ENCODE measurements around the gene PLAAT4.
A peak's percentile ranks its signal among the peaks of the same experiment; 100 is the strongest.
"Not testable (repeated sequence)": the region's sequence is repeated elsewhere in the genome, so short reads cannot be mapped to it uniquely, and the experiment has no call there.

PLAAT4 gene

GRCh38 chr11:63574856-63575602, 38.4 kb downstream of the PLAAT4 start:
- peak; percentile 18; the same call in 1 of the 3 replicates for ATAC-seq (ENCODE audit: insufficient read depth, low read depth)
- Histone ChIP-seq H4K20me1 (ENCODE audit: insufficient read depth, low read length) (no peaks in the 10 kb centered on the region), H2AFZ (ENCODE audit: low read depth, low read length) (peak overlapping the region; percentile 91), H3K9me3 (ENCODE audit: insufficient read depth, low read length, severe bottlenecking) (peaks cover 3% of the 10 kb centered on the region), H3K79me2 (ENCODE audit: insufficient read depth, low read length) (no peaks in the 10 kb centered on the region), H3K4me3 (ENCODE audit: low read depth in 1 of 2, low read length in 2 of 2) (peak overlapping the region in 1 of 2 experiments; percentile 55; a peak in 3 of 4 replicates), H3K4me2 (ENCODE audit: insufficient read depth, low read length) (peak overlapping the region; percentile 69), H3K27me3 (ENCODE audit: insufficient read depth, low read length, poor library complexity) (no peaks in the 10 kb centered on the region), H3K36me3 (ENCODE audit: insufficient read depth, low read length) (no peaks in the 10 kb centered on the region), H3K9ac (ENCODE audit: low read depth, low read length) (peak overlapping the region; percentile 47), H3K27ac (ENCODE audit: low read length) (peak overlapping the region; percentile 77), H3K4me1 (ENCODE audit: insufficient read depth, low read length) (peaks cover 18% of the 10 kb centered on the region)
- DNase-seq, result no peak
- TF ChIP-seq, protein P1, sequence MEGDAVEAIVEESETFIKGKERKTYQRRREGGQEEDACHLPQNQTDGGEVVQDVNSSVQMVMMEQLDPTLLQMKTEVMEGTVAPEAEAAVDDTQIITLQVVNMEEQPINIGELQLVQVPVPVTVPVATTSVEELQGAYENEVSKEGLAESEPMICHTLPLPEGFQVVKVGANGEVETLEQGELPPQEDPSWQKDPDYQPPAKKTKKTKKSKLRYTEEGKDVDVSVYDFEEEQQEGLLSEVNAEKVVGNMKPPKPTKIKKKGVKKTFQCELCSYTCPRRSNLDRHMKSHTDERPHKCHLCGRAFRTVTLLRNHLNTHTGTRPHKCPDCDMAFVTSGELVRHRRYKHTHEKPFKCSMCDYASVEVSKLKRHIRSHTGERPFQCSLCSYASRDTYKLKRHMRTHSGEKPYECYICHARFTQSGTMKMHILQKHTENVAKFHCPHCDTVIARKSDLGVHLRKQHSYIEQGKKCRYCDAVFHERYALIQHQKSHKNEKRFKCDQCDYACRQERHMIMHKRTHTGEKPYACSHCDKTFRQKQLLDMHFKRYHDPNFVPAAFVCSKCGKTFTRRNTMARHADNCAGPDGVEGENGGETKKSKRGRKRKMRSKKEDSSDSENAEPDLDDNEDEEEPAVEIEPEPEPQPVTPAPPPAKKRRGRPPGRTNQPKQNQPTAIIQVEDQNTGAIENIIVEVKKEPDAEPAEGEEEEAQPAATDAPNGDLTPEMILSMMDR (IDR thresholded peaks at IDR 0.05; ENCODE audit: borderline replicate concordance, extremely low read depth, low read length, poor library complexity, severe bottlenecking), result no peak
- TF ChIP-seq EZH2 (IDR thresholded peaks at IDR 0.05; ENCODE audit: borderline replicate concordance, low read depth, low read length, severe bottlenecking), result no peak

DNA sequence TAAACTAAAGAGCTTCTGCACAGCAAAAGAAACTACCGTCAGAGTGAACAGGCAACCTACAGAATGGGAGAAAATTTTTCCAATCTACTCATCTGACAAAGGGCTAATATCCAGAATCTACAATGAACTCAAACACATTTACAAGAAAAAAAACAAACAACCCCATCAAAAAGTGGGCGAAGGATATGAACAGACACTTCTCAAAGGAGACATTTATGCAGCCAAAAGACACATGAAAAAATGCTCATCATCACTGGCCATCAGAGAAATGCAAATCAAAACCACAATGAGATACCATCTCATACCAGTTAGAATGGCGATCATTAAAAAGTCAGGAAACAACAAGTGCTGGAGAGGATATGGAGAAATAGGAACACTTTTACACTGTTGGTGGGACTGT, 42.3 kb downstream of the PLAAT4 start:
- not testable (repeated sequence) for H3K27me3 ChIP-seq (ENCODE audit: insufficient read depth, low read length, poor library complexity); H3K4me3 ChIP-seq (ENCODE audit: low read depth in 1 of 2, low read length in 2 of 2); DNase-seq; H3K27ac ChIP-seq (ENCODE audit: low read length); H4K20me1 ChIP-seq (ENCODE audit: insufficient read depth, low read length); H3K9ac ChIP-seq (ENCODE audit: low read depth, low read length); H3K79me2 ChIP-seq (ENCODE audit: insufficient read depth, low read length); H3K4me2 ChIP-seq (ENCODE audit: insufficient read depth, low read length); H2AFZ ChIP-seq (ENCODE audit: low read depth, low read length); ATAC-seq (ENCODE audit: insufficient read depth, low read depth); H3K36me3 ChIP-seq (ENCODE audit: insufficient read depth, low read length)
- Histone ChIP-seq H3K4me1 (ENCODE audit: insufficient read depth, low read length) (peaks cover 15% of the 10 kb centered on the region), H3K9me3 (ENCODE audit: insufficient read depth, low read length, severe bottlenecking) (peaks cover 17% of the 10 kb centered on the region)

DNA sequence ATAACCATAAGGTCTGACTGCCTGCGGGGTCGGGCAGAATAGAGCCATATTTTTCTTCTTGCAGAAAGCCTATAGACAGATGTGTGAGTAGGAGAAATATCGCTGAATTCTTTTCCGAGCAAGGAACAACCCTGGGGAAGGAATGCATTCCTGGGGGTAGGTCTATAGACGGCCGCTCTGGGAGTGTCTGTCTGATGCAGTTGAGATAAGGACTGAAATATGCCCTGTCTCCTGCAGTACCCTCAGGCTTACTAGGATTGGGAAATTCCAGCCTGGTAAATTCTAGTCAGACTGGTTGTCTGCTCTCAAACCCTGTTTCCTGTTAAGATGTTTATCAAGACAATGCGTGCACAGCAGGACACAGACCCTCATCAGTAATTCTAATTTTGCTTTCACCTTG, 44.6 kb downstream of the PLAAT4 start:
- H4K20me1 ChIP-seq (ENCODE audit: insufficient read depth, low read length); H3K79me2 ChIP-seq (ENCODE audit: insufficient read depth, low read length); H3K4me2 ChIP-seq (ENCODE audit: insufficient read depth, low read length); H3K4me1 ChIP-seq (ENCODE audit: insufficient read depth, low read length); H3K27me3 ChIP-seq (ENCODE audit: insufficient read depth, low read length, poor library complexity); H3K27ac ChIP-seq (ENCODE audit: low read length); H3K36me3 ChIP-seq (ENCODE audit: insufficient read depth, low read length); H2AFZ ChIP-seq (ENCODE audit: low read depth, low read length); ATAC-seq (ENCODE audit: insufficient read depth, low read depth); H3K4me3 ChIP-seq (ENCODE audit: low read depth in 1 of 2, low read length in 2 of 2); H3K9ac ChIP-seq (ENCODE audit: low read depth, low read length): not testable (repeated sequence)
- H3K9me3 ChIP-seq (ENCODE audit: insufficient read depth, low read length, severe bottlenecking), result peaks cover 17% of the 10 kb centered on the region
- DNase-seq, result peak; percentile 24

GRCh38 chr11:63583357-63583677, 46.7 kb downstream of the PLAAT4 start:
- H3K4me2 ChIP-seq (ENCODE audit: insufficient read depth, low read length), result no peak overlapping the region
- H2AFZ ChIP-seq (ENCODE audit: low read depth, low read length), result no peak overlapping the region
- H3K27me3 ChIP-seq (ENCODE audit: insufficient read depth, low read length, poor library complexity), result no peaks in the 10 kb centered on the region
- H3K9ac ChIP-seq (ENCODE audit: low read depth, low read length), result no peak overlapping the region
- H3K4me1 ChIP-seq (ENCODE audit: insufficient read depth, low read length), result no peaks in the 10 kb centered on the region; the same call in 1 of the 2 replicates
- ATAC-seq (ENCODE audit: insufficient read depth, low read depth), result no peak
- no peaks in the 10 kb centered on the region for H4K20me1 ChIP-seq (ENCODE audit: insufficient read depth, low read length)
- no peak overlapping the region for H3K4me3 ChIP-seq (ENCODE audit: low read depth in 1 of 2, low read length in 2 of 2)
- H3K27ac ChIP-seq (ENCODE audit: low read length), result no peak overlapping the region
- H3K36me3 ChIP-seq (ENCODE audit: insufficient read depth, low read length), result no peaks in the 10 kb centered on the region
- H3K9me3 ChIP-seq (ENCODE audit: insufficient read depth, low read length, severe bottlenecking), result peaks cover 17% of the 10 kb centered on the region
- TF ChIP-seq, protein P1 (IDR thresholded peaks at IDR 0.05; ENCODE audit: borderline replicate concordance, extremely low read depth, low read length, poor library complexity, severe bottlenecking), result no peak
- no peak for TF ChIP-seq EZH2 (IDR thresholded peaks at IDR 0.05; ENCODE audit: borderline replicate concordance, low read depth, low read length, severe bottlenecking)
- no peak for DNase-seq
- H3K79me2 ChIP-seq (ENCODE audit: insufficient read depth, low read length), result no peaks in the 10 kb centered on the region
